ENCODE data around the gene ATM.

GRCh38 chr11:108370990-108371389 is 148.1 kb downstream of the ATM start:
- TF ChIP-seq CTCF (conservative IDR thresholded peaks at IDR 0.05; ENCODE audit: low read depth, low read length) (no peak), EZH2 (IDR thresholded peaks at IDR 0.05; ENCODE audit: borderline replicate concordance, low read depth, low read length, poor library complexity, severe bottlenecking) (no peak)

Measured in A673 (cell line).